SK-N-SH (cell line): ENCODE data around the gene KRT80.

Experiments used
- CHD2 ChIP-seq: fragments of 150-350 bp; IDR thresholded peaks from 2 replicates; pipeline ENCODE4 v1.6.1; 2018; ENCODE audit warnings: low read length; ENCODE audit not compliant: partially characterized antibody
- CTCF ChIP-seq: fragments of 200-600 bp; sonication (generic); IDR thresholded peaks from 2 replicates; pipeline ENCODE4 v1.6.1; 2017; ENCODE audit warnings: antibody characterized with exemption, mild to moderate bottlenecking, moderate library complexity
- ELF1 ChIP-seq: IDR thresholded peaks from 2 replicates; pipeline ENCODE4 v1.4.0; 2012
- EP300 ChIP-seq, 2 experiments: IDR thresholded peaks; 2 replicates each; pipeline versions ENCODE4 v1.4.0 to v1.6.1; 2012; ENCODE audit warnings: borderline replicate concordance in 1 of 2, low read depth in 1 of 2, low read length in 1 of 2
- EZH2phosphoT487 ChIP-seq: fragments of 200-600 bp; sonication (generic); IDR thresholded peaks from 2 replicates; pipeline ENCODE4 v1.6.1; 2017; ENCODE audit warnings: low read depth, mixed run types, mild to moderate bottlenecking, antibody characterized with exemption, moderate library complexity, borderline replicate concordance
- FOXJ3 ChIP-seq: sonication (generic); formaldehyde crosslinking; IDR thresholded peaks from 2 replicates; pipeline ENCODE4 v1.5.1; 2020; ENCODE audit warnings: mild to moderate bottlenecking, missing genetic modification reagents
- JUND ChIP-seq: IDR thresholded peaks from 2 replicates; pipeline ENCODE4 v1.4.0; 2012
- MEF2A ChIP-seq: IDR thresholded peaks from 2 replicates; pipeline ENCODE4 v1.4.0; 2012; ENCODE audit warnings: low read depth, borderline replicate concordance
- POLR2AphosphoS5 ChIP-seq: IDR thresholded peaks from 2 replicates; pipeline ENCODE4 v1.6.1; 2012; ENCODE audit warnings: low read depth, low read length
- RXRA ChIP-seq: IDR thresholded peaks from 2 replicates; pipeline ENCODE4 v1.4.0; 2012; ENCODE audit warnings: low read depth, mild to moderate bottlenecking, borderline replicate concordance
- TAF1 ChIP-seq: IDR thresholded peaks from 2 replicates; pipeline ENCODE4 v1.6.1; 2012; ENCODE audit warnings: low read depth, mild to moderate bottlenecking, low read length, moderate library complexity, borderline replicate concordance
- TCF12 ChIP-seq: IDR thresholded peaks from 2 replicates; pipeline ENCODE4 v1.4.0; 2012
- YY1 ChIP-seq: IDR thresholded peaks from 2 replicates; pipeline ENCODE4 v1.4.0; 2012; ENCODE audit warnings: low read depth, mild to moderate bottlenecking
- TF ChIP-seq, protein P1 (sequence below): fragments of 150-350 bp; IDR thresholded peaks from 2 replicates; pipeline ENCODE4 v1.6.1; 2017; ENCODE audit warnings: antibody characterized with exemption, low read length, low read depth, borderline replicate concordance

GRCh38 chr12:52220477-52220876, 28.7 kb upstream of the KRT80 start:
- TF ChIP-seq YY1 = no peak
- TF ChIP-seq, protein P1, sequence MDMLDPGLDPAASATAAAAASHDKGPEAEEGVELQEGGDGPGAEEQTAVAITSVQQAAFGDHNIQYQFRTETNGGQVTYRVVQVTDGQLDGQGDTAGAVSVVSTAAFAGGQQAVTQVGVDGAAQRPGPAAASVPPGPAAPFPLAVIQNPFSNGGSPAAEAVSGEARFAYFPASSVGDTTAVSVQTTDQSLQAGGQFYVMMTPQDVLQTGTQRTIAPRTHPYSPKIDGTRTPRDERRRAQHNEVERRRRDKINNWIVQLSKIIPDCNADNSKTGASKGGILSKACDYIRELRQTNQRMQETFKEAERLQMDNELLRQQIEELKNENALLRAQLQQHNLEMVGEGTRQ = no peak
- no peak for TF ChIP-seq CTCF
- no peak for TF ChIP-seq CHD2
- TF ChIP-seq TAF1 = no peak
- no peak for TF ChIP-seq EP300 (IDR thresholded peaks at IDR 0.05; ENCODE audit: borderline replicate concordance in 1 of 2, low read depth in 1 of 2, low read length in 1 of 2)
- TF ChIP-seq TCF12 = no peak
- TF ChIP-seq JUND = no peak
- TF ChIP-seq MEF2A = no peak
- no peak for TF ChIP-seq POLR2AphosphoS5
- TF ChIP-seq FOXJ3 (CRISPR knock-in tag) = no peak
- no peak for TF ChIP-seq RXRA
- TF ChIP-seq ELF1 = no peak
- TF ChIP-seq EZH2phosphoT487 = no peak
